GM18517 (cell line): ENCODE results near the gene SPATC1L.

Source experiments
- ATAC-seq: cut with Tn5 transposase; IDR thresholded peaks from one replicate; pipeline ENCODE4 v1.9.1; 2021; ENCODE audit warnings: mild to moderate bottlenecking, moderate library complexity; ENCODE audit not compliant: unreplicated experiment

Gene SPATC1L

GRCh38 chr21:46215436-46216131, 31.3 kb upstream of the SPATC1L start:
- ATAC-seq = no peak

GRCh38 chr21:46214478-46215340, 30.4 kb upstream of the SPATC1L start:
- ATAC-seq = no peak

- no peak for ATAC-seq
Observed at GRCh38 chr21:46213620-46214286, 29.5 kb upstream of the SPATC1L start.

DNA sequence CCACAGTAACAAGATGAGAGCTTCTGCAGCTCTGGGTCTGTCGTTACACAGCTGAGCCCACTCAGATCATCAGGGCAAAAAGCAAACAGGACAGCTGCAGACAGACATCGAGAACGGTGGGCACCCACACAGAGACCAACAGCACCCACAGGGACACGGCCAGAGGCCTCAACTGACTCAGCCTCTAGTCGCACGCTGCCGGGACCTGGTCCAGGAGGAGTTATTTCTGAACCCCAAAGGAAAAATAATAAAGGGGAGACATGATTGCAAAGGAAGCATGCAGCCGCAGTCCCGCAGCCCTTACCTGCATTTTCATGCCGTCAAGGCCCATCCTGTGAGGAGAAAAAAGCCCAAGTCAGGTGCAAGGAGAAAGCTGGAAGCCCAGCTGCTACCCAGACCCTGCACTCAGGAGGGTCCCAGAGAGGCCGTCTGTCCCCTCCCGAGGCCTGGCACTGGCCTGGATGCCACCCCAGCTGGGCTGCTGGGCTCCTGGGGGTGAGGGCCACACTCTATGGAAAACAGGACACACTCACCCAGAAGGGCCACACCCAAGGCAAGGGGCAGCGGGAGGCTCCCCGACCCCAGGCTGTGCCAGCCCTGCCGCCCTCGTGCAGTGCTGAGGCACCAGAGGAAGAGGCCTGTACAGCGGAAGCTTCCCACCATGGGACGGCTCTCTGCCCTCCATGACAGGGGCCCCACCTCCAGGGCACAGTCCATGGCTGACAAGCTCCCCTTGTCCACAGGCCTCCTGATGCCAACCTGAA, 28.6 kb upstream of the SPATC1L start:
- no peak for ATAC-seq

GRCh38 chr21:46211786-46212720, 27.8 kb upstream of the SPATC1L start:
- no peak for ATAC-seq

DNA sequence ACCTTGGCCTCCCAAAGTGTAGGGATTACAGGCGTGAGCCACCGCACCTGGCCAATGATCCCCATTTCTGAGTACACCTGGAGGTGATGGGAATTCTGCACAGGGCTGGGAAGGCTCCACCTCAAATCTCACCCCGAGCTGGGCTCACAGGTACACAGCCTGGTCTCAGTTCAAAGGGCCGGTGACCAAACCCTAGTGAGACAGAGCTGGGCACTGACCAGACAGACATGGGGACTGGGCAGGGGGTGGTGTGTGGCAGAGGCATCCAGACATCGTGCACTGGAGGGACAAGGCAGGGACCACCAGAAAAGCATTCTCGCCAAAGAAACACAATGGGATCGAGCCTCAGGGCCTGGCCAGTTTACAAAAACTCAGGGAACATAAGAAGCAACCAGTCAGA, 27.1 kb upstream of the SPATC1L start:
- ATAC-seq = no peak

DNA sequence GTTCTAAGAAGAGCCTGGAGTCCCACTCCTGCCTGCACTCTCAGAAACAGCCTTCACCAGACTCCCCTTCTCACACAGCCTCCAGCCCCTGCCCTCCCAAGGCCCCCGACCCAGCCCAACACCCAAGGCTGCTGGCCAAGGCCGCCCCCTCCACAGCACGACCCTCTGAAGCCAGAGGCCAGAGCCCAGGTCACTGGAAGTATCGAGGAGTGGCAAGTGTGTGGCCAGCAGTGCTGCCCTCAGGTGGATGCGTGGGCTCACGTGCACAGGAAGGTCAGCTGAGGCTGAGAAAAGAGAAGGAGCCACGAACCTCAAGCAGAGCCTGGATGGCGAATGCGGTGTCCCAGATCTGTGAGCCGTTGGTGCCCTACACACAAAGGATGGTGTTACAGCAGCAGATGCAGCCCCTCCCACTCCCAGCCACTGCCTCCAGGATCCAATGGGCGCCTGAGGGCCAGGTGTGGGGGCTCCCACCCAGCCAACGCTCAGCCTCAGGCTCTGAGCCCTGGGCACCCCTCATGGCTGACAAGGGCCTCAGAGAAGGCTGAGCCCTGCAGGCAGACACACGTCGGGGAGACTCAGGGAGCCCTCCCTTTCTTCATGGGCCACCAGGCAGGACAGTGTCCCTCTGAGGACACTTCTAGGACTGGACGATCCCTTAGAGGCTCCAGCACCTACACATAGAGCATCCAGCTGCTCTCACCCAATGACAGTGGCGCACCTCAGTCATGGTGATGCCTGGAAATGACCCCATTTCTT, 26.3 kb upstream of the SPATC1L start:
- ATAC-seq = no peak

GRCh38 chr21:46208761-46209721, 24.8 kb upstream of the SPATC1L start:
- no peak for ATAC-seq

- ATAC-seq = no peak
Observed at GRCh38 chr21:46207920-46208591, 23.8 kb upstream of the SPATC1L start.

- ATAC-seq = no peak
Observed at GRCh38 chr21:46207006-46207919, 23.0 kb upstream of the SPATC1L start.

GRCh38 chr21:46206163-46207005, 22.1 kb upstream of the SPATC1L start:
- ATAC-seq = no peak

DNA sequence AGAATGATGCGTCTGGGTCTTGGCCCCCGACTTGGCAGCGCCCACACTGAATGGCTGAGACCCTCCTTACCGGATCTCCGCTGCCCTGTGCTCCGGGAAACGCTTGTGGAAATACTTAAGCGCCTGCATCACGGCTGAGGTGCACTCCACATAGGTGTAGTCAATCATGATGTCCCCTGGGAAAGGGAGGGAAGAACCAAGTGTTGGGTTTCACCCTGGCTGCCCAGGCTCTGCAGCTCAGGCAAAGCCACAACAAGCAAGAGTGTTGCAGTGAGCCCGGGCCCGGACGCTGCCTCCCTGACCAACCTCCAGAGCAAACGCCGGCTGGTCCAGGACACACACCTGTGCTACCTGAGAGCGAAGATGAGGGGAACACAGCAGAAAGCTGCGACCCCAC, 21.5 kb upstream of the SPATC1L start:
- no peak for ATAC-seq

GRCh38 chr21:46205166-46205565, 20.9 kb upstream of the SPATC1L start:
- ATAC-seq = no peak

GRCh38 chr21:46203203-46203600, 18.9 kb upstream of the SPATC1L start:
- no peak for ATAC-seq

DNA sequence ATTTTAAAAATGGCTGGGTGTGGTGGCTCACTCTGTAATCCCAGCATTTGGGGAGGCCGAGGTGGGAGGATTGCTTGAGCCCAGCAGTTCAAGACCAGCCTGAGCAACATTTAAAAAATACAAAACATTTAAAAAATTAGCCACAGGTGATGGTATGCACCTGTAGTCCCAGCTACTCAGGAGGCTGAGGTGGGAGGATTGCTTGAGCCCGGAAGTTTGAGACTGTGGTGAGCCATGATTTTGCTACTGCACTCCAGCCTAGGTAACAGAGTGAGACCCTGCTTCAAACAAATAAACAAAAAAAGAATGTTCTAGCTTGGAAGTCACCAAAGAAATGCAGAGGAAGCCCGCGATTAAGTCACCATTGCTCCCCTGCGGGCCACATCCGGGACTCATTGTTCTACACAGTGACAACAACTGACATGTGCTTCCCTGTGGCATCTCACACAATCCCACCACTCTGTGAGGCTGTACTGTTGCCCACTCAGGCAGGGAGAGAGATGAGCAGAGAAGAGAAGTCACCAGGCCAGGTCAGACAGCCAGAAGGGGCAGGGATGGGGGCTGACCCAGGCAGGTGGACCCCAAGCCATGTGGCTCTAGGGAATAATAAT, 18.4 kb upstream of the SPATC1L start:
- no peak for ATAC-seq
